ENCODE data around the gene BCL2L11. TPM values are rescaled to one million over a fixed set of nuclear protein-coding genes. Genes with fewer than 3 reads are reported as not detected.

The BCL2L11 gene
- total RNA-seq, 1 experiment from 2014 or later, result 21.2 TPM

DNA sequence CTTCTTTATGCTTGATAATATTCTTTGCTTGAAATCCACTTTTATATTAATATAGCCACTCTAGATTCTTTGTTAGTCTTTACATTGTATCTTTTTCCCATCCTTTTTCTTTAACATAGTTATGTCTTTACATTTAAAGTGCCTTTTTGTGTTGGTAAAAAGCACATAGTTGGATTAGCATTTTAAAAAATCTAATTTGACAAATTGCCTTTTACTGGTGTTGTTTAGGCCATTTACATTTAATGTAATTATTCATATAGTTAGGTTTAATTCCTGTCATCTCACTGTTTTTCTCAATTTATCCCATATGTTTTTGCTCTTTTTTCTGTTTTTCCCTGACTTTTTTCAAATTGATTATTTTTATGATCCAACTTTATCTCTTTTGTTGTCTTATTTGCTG lies 93.2 kb downstream of the BCL2L11 start:
- no peak overlapping the region for H2AK5ac ChIP-seq (ENCODE audit: insufficient read length, low read length)
- no peak overlapping the region for H3K4me3 Mint-ChIP-seq
- H3K27ac Mint-ChIP-seq, result no peak overlapping the region
- H3T11ph ChIP-seq (ENCODE audit: low read length), result no peak overlapping the region
- H2AFZ ChIP-seq (ENCODE audit: low read length), result no peak overlapping the region
- H3K79me1 ChIP-seq (ENCODE audit: insufficient read depth, low read depth, low read length, poor library complexity, severe bottlenecking), result no peaks in the 10 kb centered on the region
- TF ChIP-seq, protein P1, sequence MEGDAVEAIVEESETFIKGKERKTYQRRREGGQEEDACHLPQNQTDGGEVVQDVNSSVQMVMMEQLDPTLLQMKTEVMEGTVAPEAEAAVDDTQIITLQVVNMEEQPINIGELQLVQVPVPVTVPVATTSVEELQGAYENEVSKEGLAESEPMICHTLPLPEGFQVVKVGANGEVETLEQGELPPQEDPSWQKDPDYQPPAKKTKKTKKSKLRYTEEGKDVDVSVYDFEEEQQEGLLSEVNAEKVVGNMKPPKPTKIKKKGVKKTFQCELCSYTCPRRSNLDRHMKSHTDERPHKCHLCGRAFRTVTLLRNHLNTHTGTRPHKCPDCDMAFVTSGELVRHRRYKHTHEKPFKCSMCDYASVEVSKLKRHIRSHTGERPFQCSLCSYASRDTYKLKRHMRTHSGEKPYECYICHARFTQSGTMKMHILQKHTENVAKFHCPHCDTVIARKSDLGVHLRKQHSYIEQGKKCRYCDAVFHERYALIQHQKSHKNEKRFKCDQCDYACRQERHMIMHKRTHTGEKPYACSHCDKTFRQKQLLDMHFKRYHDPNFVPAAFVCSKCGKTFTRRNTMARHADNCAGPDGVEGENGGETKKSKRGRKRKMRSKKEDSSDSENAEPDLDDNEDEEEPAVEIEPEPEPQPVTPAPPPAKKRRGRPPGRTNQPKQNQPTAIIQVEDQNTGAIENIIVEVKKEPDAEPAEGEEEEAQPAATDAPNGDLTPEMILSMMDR (conservative IDR thresholded peaks at IDR 0.05), result no peak
- no peak overlapping the region for H3K27ac ChIP-seq (ENCODE audit: insufficient read length, low read depth, low read length)
- no peak overlapping the region for H2BK5ac ChIP-seq (ENCODE audit: insufficient read length, low read length)
- H3K4me2 ChIP-seq (ENCODE audit: insufficient read depth, insufficient read length, low read length), result no peak overlapping the region
- no peak overlapping the region for H4K8ac ChIP-seq (replicated peaks; ENCODE audit: insufficient read length, low read depth, low read length)
- peaks cover 30 to 38% of the 10 kb centered on the region in 2 experiments for H3K9me3 Mint-ChIP-seq
- no peaks in the 10 kb centered on the region for H3K4me1 ChIP-seq (ENCODE audit: insufficient read depth, low read length)
- H3K9ac ChIP-seq (ENCODE audit: extremely low read depth, insufficient read length, low read length), result no peak overlapping the region
- no peak overlapping the region for H2BK120ac ChIP-seq (ENCODE audit: low read depth, low read length, poor library complexity, severe bottlenecking)
- no peak overlapping the region for H3K18ac ChIP-seq (ENCODE audit: insufficient read length, low read depth, low read length)
- H3K4ac ChIP-seq (ENCODE audit: low read depth, low read length), result no peak overlapping the region
- H4K20me1 ChIP-seq (ENCODE audit: control insufficient read depth, insufficient read depth, insufficient read length), result no peaks in the 10 kb centered on the region
- H2BK12ac ChIP-seq (ENCODE audit: insufficient read length, low read depth, low read length), result no peak overlapping the region
- H2BK20ac ChIP-seq (ENCODE audit: low read depth, low read length, poor library complexity, severe bottlenecking), result no peak overlapping the region
- no peak overlapping the region for H2BK15ac ChIP-seq (ENCODE audit: low read depth, low read length)
- no peak overlapping the region for H4K5ac ChIP-seq (ENCODE audit: insufficient read length, low read depth, low read length)
- H3K14ac ChIP-seq (ENCODE audit: insufficient read depth, low read length), result no peak overlapping the region
- no peak overlapping the region for H3K23ac ChIP-seq (ENCODE audit: insufficient read length, low read depth, low read length)
- no peaks in the 10 kb centered on the region for H3K27me3 Mint-ChIP-seq (ENCODE audit: low read depth)
- H3K9me3 ChIP-seq (ENCODE audit: control insufficient read depth, low read depth, low read length), result no peaks in the 10 kb centered on the region
- H3K4me1 Mint-ChIP-seq, result peaks cover 6 to 8% of the 10 kb centered on the region in 2 experiments; a peak in 3 of 4 replicates
- no peaks in the 10 kb centered on the region for H3K27me3 ChIP-seq (ENCODE audit: insufficient read depth, low read length)
- DNase-seq, result no peak
- H3K23me2 ChIP-seq (ENCODE audit: insufficient read length, low read depth, low read length, poor library complexity, severe bottlenecking), result no peaks in the 10 kb centered on the region
- no peak overlapping the region for H3K56ac ChIP-seq (ENCODE audit: insufficient read length, low read depth, low read length)
- H4K91ac ChIP-seq (ENCODE audit: insufficient read length, low read depth, low read length), result no peak overlapping the region
- no peaks in the 10 kb centered on the region for H3K79me2 ChIP-seq (ENCODE audit: insufficient read depth, low read length)
- H3K36me3 Mint-ChIP-seq (ENCODE audit: insufficient read depth in 1 of 3, low read depth in 3 of 3), result peaks cover 15 to 36% (median 20%) of the 10 kb centered on the region in 3 experiments

All from H9 (cell line).